Measurements from ENCODE around the gene SNAPC4. TPM values are rescaled to one million over a fixed set of nuclear protein-coding genes. Genes with fewer than 3 reads are reported as not detected.
"Not testable (repeated sequence)": the region's sequence is repeated elsewhere in the genome, so short reads cannot be mapped to it uniquely, and the experiment has no call there.

SNAPC4 gene
- total RNA-seq, 1 experiment from 2014 or later, result 5.6 TPM

DNA sequence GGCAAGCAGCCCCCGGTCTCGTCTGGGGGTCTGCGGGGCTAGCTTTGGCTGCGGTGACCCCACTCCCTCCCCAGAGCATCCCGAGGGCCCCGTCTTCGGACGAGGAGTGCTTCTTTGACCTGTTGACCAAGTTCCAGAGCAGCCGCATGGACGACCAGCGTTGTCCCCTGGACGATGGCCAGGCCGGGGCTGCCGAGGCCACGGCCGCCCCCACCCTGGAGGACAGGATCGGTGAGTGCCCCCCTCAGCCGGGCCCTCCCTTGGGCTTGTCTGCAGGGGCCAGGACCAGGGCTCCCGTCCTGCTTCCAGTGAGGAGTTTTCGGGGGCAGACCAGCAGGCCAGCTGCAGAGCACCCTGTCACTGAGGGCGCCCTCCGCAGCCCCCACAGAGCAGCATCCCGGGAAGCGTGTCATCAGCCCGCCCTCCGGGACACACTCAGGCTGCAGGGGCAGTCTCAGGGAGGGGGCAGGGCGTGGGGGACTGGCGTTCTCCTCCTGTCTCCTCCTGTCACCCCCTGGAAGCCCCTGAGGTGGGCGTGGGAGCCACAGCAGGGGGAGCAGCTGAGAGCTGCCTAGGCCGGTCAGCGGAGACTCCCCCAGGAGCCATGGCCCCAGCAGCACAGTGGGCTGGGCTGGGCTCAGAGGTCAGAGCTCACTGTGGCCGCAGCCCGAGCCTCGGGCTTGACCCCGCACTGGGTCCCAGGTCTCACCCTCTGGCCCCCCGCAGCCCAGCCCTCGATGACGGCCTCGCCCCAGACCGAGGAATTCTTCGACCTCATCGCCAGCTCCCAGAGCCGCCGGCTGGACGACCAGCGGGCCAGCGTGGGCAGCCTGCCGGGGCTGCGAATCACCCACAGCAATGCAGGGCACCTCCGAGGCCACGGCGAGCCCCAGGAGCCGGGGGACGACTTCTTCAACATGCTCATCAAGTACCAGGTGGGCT lies 44.1 kb downstream of the SNAPC4 start:
- no peak for DNase-seq (ENCODE audit: low spot score)

DNA sequence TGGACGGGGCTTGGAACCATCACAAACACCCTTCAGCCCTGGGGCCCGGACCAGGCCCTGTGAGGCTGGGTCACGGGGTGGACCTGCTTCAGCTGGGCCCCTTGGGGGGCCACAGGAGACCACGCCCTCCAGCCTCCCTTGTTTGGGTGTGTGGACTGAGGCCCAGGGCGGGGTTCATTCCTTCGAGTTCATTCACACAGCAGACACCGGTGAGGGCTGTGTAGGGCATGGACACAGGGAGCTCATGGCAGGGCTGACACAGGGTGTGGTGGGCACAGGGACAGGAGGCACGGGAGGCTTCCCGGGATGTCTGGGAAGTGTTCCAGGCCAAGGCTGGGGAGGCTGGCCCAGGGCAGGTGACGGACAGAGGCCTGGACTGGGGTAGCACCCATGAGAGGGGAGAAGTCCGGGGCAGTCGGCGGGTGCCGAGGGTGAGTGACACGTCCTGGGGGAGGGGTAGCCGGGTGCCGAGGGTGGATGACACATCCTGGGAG lies 45.3 kb downstream of the SNAPC4 start:
- DNase-seq (ENCODE audit: low spot score), result peak; percentile 21

DNA sequence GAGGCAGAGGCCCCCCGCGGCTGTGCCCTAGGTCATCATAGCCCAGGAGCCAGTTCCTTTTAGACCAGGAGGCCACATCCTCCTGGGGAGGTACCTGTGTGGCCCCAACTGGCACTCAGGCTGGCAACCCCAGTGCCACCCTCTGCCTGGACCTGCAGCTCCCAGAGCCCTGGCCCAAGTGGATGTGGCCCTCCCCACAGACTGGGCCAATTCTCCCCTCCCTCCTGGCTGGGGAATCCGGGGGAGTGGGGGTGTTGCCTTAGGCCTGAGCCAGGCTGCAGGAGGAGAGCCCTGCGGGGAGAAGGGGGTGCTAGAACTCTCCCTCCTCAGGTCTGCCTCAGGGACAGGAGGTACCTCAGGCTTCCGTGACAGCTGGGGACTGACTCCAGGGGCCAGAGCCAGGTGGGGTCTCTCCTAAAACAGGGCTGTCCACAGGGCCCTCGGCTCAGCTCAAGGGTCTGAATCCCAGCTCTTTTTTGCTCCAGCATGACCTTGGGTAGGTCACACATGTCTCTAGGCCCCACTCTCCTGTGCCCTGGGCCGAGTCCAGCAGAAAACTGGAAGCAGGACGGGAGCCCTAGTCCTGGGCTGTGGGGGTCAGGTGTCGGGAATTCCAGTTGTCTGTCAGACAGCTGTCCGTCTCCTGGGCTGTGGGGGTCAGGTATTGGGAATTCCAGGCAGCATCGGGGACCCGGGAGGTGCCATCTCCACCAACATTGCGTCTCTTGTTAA lies 46.0 kb downstream of the SNAPC4 start:
- DNase-seq (ENCODE audit: low spot score), result no peak

DNA sequence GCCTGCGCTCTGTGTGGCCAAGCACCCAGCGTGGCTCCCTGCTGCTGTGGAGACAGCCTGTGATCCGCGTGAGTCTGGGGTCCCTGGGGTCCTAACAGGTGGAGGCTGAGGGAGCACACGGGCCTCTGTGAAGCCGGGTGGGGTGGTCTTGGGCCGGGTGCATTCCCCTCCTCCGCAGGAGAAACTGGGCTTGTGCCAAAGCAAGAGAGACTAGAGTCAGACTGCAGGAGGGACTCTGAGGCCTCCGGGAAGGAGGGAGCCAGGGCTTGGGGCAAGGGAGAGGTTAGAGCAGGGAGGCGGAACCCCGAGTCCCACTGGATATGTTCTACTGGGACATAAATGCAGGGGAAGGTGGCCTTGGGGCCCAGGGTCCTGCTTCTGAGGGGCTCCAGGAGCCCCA lies 46.9 kb downstream of the SNAPC4 start:
- DNase-seq (ENCODE audit: low spot score), result no peak

DNA sequence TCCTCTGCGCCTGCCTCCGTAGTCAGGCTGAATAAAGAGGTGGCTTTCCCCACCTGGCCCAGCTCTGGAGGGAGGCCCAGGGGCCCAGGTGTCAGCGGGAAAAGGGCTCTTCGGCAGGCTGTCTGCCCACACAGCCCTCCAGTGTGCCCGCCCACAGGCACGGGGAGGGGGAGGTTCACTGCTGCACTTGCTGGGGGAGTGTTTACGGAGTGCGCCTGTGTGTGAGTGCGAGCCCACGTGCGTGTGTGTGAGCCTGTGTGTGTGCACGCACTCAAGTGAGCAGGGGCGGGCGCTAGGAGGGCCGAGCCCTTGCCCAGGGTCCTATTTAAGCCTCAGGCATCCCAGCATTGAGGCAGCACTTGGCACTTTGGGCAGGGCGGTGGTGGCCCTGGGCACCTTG lies 47.3 kb downstream of the SNAPC4 start:
- no peak for DNase-seq (ENCODE audit: low spot score)

DNA sequence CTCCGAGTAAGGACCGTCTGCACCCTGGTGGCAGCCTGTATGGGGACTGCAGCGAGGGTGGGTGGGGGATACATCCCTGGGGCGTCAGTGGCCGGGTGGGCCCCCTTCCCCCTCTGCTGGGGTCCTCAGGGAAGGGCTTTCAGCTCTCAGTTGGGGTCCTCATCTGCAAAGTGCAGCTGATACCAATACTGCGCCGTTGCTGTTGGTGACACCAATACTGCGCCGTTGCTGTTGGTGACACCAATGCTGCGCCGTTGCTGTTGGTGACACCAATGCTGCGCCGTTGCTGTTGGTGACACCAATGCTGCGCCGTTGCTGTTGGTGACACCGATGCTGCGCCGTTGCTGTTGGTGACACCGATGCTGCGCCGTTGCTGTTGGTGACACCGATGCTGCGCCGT lies 48.1 kb downstream of the SNAPC4 start:
- not testable (repeated sequence) for DNase-seq (ENCODE audit: low spot score)

DNA sequence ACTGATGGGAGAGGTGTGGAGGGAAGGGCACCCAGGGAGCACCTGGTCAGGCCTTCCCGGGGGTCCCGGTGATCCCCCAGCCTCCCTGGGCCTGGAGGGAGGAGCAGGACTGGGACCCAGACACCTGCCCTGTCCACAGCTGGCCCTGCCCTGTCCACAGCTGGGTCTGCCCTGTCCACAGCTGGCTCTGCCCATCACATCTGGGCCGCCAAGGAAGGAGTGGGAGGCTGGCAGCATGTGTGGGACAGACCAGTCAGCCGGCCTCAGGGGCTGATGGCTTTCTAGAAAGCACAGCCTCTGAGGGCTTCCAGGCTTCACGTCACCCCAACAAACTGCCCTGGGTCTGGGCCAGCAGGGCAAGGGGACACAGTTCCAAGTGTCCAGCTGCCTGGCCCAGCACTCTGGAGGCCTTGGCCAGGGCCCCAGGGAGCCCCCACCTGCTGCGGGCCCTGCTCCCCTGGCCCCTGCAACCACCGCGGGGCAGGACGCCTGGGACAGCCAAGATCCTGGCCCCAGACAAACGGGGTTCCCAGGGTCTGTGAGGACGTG lies 48.6 kb downstream of the SNAPC4 start:
- no peak for DNase-seq (ENCODE audit: low spot score)

Other genes with a start within 250 kb of the SNAPC4 start
- not detected in 2 replicates for gene LHX3, start 195.0 kb downstream of the SNAPC4 start, total RNA-seq (2014; rRNA removed; shearing (Covaris generic))
- gene QSOX2, start 154.4 kb downstream of the SNAPC4 start, total RNA-seq (2014; rRNA removed; shearing (Covaris generic)), result 9.2 and 10.3 TPM in 2 replicates
- not detected in 2 replicates for gene CCDC187, start 96.1 kb downstream of the SNAPC4 start, total RNA-seq (2014; rRNA removed; shearing (Covaris generic))
- gene GPSM1, start 72.6 kb downstream of the SNAPC4 start, total RNA-seq (2014; rRNA removed; shearing (Covaris generic)), result 5.1 and 8.9 TPM in 2 replicates
- gene DNLZ, start 36.4 kb downstream of the SNAPC4 start, total RNA-seq (2014; rRNA removed; shearing (Covaris generic)), result 26.5 and 39.6 TPM in 2 replicates
- 0.17 and 0.18 TPM in 2 replicates for gene CARD9, start 26.5 kb downstream of the SNAPC4 start, total RNA-seq (2014; rRNA removed; shearing (Covaris generic))
- 36.5 and 51.3 TPM in 2 replicates for gene ENTR1, start 10.4 kb upstream of the SNAPC4 start, total RNA-seq (2014; rRNA removed; shearing (Covaris generic))
- gene PMPCA, start 10.5 kb upstream of the SNAPC4 start, total RNA-seq (2014; rRNA removed; shearing (Covaris generic)), result 44.4 and 64.2 TPM in 2 replicates
- gene INPP5E, start 39.7 kb upstream of the SNAPC4 start, total RNA-seq (2014; rRNA removed; shearing (Covaris generic)), result 2.4 and 3.9 TPM in 2 replicates
- gene SEC16A, start 82.9 kb upstream of the SNAPC4 start, total RNA-seq (2014; rRNA removed; shearing (Covaris generic)), result 18.7 and 19.0 TPM in 2 replicates
- gene NOTCH1, start 145.9 kb upstream of the SNAPC4 start, total RNA-seq (2014; rRNA removed; shearing (Covaris generic)), result 2.4 and 3.2 TPM in 2 replicates